ENCODE measurements around the gene TPH2.

Gene TPH2

DNA sequence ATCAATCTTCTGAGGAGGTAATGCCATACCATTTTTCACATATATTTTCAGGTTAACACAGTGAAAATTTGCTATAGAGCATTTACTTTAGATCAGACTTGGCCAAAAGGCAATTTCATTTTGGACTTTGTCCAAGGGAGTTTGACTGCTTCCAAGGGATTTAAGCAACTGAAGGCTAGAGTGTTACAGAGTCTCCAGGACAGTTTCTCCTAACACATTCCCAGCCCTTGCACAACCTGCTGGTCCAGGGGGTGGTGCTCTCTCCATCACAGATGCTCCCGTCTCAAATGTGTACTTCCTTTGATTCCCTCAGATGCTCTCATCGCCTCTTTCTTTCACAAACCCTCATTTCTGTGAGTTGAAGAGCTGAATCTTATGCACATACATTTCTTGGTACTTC lies 143.1 kb downstream of the TPH2 start:
- no peak overlapping the region for H3K27ac ChIP-seq
- no peak for TF ChIP-seq ZFX (IDR thresholded peaks at IDR 0.05)
- TF ChIP-seq, protein P1, sequence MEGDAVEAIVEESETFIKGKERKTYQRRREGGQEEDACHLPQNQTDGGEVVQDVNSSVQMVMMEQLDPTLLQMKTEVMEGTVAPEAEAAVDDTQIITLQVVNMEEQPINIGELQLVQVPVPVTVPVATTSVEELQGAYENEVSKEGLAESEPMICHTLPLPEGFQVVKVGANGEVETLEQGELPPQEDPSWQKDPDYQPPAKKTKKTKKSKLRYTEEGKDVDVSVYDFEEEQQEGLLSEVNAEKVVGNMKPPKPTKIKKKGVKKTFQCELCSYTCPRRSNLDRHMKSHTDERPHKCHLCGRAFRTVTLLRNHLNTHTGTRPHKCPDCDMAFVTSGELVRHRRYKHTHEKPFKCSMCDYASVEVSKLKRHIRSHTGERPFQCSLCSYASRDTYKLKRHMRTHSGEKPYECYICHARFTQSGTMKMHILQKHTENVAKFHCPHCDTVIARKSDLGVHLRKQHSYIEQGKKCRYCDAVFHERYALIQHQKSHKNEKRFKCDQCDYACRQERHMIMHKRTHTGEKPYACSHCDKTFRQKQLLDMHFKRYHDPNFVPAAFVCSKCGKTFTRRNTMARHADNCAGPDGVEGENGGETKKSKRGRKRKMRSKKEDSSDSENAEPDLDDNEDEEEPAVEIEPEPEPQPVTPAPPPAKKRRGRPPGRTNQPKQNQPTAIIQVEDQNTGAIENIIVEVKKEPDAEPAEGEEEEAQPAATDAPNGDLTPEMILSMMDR (conservative IDR thresholded peaks at IDR 0.05) = no peak
